H54 (cell line): ENCODE measurements around the gene GABARAPL2.
"Not testable (repeated sequence)": the region's sequence is repeated elsewhere in the genome, so short reads cannot be mapped to it uniquely, and the experiment has no call there.

Experiments used
- DNase-seq: peaks from one replicate; pipeline ENCODE4 v3.0.0; 2011; ENCODE audit warnings: low spot score, mixed read lengths; ENCODE audit not compliant: insufficient read length
- FAIRE-seq: peaks from 3 replicates; lab custom pipeline; 2011; peaks lifted over from hg19 to GRCh38; lab: Jason Lieb, UNC
- POLR2A ChIP-seq: IDR thresholded peaks from 2 replicates; pipeline ENCODE4 v1.6.1; 2011; ENCODE audit warnings: low read depth, mild to moderate bottlenecking, low read length

GABARAPL2 gene, protein sequence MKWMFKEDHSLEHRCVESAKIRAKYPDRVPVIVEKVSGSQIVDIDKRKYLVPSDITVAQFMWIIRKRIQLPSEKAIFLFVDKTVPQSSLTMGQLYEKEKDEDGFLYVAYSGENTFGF

DNA sequence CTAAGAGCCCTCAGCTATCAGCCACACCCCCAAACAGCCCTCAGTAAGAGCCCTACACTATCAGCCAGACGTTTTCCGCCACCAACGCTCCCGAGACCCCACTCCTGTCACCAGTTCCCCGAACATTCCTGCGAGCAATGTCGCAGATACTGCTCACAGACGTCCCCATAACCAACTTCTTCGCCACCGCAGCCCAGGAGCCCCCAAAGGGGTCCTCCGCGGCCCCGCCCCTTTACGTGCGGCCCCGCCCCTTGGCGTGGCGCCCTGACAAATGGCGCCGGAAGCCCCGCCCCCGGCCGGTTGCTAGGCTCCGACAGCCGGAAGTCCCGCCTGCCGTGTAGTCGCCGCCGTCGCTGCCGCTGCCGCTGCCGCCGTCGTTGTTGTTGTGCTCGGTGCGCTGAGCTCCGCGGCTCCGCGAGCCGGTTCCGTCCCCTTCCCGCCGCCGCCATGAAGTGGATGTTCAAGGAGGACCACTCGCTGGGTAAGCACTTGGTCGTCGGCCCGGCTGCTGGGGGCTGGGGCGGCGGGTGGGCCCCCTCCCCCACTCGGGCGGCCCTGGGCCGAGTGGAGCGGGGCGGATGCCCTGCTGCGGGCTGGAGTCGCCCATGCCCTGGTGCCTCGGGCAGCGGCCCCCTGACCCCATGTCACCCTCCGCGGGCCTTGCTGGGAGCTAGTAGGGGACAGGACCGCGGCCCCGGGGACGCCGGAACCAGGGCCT is at the start of gene GABARAPL2:
TSS of gene GABARAPL2 (plus strand) at position 340 of the 718 bp plus-strand sequence. CDS start at position 448, 108 bp downstream.
- peak; percentile 71 for TF ChIP-seq POLR2A
- DNase-seq (peak; percentile 69), FAIRE-seq (no peak)

- TF ChIP-seq POLR2A = no peak
- FAIRE-seq = no peak
- DNase-seq = no peak
These were observed 47.0 kb upstream of the GABARAPL2 start for GRCh38 chr16:75519175-75519574.

DNA sequence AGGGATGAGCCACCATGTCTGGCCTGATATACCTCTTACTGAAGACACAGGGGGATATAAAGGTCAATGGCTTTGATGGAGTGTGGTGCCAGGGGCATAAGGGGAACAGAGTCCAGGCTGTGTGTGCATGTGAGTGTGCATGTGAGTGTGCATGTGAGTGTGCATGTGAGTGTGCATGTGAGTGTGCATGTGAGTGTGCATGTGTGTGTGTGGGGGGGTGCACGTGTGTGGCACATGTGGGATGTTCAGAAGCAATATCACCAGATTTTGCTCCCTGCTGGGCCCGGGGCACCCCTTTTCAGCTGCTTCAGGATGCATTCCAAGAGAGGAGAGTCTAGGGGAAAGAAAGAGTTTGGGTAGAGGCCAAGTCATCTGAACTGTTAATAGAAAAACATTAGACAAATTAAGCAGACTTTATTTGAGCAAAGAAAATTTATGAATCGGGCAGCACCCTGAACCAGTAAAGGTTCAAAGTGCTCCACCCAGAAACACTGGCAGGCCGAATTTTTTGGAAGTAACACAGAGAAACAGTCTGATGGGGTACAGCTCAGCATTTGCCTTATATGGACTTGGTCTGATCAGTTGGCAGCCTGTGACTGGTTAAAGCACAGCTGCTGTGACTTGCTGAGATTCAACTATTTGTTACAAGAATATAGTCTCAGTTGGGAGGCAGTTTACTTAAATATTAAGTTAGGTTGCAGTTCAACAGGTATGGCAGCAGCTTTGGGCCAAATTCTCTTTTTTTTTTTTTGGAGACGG is 40.0 kb upstream of the GABARAPL2 start:
- no peak for DNase-seq
- no peak for FAIRE-seq
- no peak for TF ChIP-seq POLR2A

DNA sequence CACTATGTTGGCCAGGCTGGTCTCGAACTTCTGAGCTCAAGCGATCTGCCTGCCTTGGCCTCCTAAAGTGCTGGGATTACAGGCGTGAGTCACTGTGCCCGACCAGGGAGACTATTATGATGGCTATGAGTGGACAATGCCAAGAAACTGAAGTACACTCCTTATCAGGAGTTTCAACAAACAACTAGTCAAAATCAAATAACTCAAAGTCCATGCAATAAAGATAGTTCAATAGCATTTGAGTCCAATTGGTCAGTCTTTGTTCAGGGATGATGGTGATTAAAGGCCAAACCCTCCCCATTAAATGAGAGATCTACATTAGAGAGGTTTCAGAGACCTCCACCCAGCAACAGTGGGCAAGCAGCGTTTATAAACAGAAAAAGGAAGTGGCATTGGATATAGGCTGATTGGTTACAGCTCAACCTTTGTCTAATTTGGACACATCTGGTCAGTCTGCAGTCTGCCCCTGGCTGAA is 38.3 kb upstream of the GABARAPL2 start:
- no peak for TF ChIP-seq POLR2A
- no peak for DNase-seq
- FAIRE-seq = no peak

- TF ChIP-seq POLR2A = no peak
- DNase-seq (no peak), FAIRE-seq (no peak)
These were observed 36.9 kb upstream of the GABARAPL2 start for GRCh38 chr16:75529056-75529905.

DNA sequence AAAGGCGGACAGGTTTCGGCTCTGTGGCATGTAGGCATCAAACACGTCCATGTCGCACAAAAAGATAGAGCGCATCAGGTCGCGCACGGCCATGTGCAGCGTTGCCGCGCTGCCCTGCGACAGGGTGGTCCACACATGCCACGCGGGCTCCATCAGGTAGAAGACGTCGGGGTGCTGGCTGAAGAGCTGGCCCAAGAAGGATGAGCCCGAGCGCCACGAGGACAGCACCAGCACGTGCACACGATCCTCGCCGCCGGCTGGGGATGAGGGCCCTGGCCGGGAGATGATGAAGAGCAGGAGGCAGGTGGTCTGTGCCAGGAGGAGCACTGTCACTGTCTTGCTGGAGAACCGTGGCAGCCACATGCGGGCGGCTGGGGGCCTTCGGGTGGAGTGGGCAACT is 36.2 kb upstream of the GABARAPL2 start:
- FAIRE-seq = no peak
- TF ChIP-seq POLR2A = no peak
- no peak for DNase-seq

- no peak for TF ChIP-seq POLR2A
- no peak for DNase-seq
- no peak for FAIRE-seq
These were observed 33.9 kb upstream of the GABARAPL2 start for GRCh38 chr16:75532142-75532765.

DNA sequence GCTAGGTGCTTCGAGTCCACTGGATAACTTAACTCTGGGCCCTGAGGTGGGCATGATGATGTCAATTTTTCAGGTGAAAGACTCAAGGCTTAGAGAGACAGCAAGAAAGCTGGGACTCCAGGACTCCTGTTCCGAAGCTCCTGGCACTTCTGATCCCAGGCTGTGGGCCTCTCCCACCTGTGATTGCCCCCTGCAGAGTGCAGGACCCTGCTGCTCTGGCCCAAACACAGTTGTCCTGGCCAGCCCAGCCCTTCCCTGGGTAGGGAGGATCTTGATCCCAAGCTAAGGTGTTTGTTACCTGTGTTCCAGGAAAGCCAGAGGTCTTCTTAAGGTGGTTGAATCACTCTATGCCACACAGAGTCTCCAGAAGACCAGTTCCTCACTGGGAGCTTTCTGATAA is 33.4 kb upstream of the GABARAPL2 start:
- DNase-seq (no peak), FAIRE-seq (no peak)
- TF ChIP-seq POLR2A = no peak

DNA sequence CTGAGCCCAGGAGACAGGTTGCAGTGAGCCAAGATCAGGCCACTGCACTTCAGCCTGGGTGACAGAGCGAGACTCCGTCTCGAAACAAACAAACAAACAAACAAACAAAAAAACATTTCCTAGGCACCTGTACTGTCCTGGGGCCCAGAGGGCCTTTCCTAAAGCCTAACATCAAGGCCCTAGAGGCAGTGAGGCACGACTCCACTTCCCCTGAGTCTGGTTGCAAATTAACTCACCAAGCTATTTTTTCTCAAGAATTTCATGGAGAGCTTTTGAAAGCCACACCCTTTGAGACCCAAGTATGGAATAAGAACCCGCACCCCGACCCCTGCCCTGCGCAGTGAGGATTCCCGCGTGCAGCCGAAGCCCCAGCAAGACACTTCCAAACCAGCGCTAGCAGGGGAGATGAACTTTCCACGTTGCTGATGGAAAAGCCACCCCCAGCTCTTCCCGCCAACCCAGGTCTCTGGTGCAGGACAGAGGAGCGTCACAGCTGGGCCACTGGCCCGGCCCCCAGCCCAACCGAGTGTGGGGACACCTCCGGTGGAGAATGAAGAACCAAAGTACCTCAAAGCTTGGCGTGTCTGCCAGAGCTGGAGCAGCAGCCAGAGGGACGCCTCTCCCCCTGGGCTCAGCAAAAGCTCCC is 31.5 kb upstream of the GABARAPL2 start:
- no peak for TF ChIP-seq POLR2A
- no peak for DNase-seq
- no peak for FAIRE-seq

- DNase-seq = no peak
- TF ChIP-seq POLR2A = no peak
- no peak for FAIRE-seq
These were observed 30.9 kb upstream of the GABARAPL2 start for GRCh38 chr16:75535211-75535843.

DNA sequence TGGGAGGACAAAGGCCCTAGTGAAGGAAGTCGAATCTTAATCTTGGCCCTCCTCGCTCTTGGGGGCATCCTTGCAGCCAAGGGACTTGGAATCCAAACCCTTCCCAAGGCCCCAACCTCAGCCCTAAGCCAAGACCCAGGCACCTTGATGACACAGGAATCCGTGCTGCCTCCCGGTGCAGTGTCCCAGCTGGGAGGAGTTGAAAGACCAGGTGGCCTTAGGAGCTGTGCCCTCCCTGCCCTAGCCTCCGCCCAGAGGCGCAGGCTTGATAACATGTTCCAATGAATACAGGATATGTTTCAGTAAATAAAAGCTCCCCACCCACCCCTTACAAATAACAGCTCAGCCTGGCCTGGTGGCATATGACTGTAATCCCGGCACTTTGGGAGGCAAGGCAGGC is 30.3 kb upstream of the GABARAPL2 start, which contains the start of gene CHST5:
TSS of gene CHST5 (minus strand) at position 208 of the 400 bp plus-strand sequence. CDS start 5,724 bp downstream, outside the sequence.
- no peak for TF ChIP-seq POLR2A
- FAIRE-seq (no peak), DNase-seq (no peak)

- no peak for DNase-seq
- no peak for FAIRE-seq
- no peak for TF ChIP-seq POLR2A
These were observed 28.4 kb upstream of the GABARAPL2 start for GRCh38 chr16:75537776-75538175.

- DNase-seq, FAIRE-seq: not testable (repeated sequence)
These were observed 27.2 kb upstream of the GABARAPL2 start for GRCh38 chr16:75538882-75539565.
